CD4-positive, alpha-beta T cell treated with Interleukin-15 for 4 hours (primary cell): ENCODE measurements around the gene CORT.
"Not testable (repeated sequence)": the region's sequence is repeated elsewhere in the genome, so short reads cannot be mapped to it uniquely, and the experiment has no call there.

Experiments used
- DNase-seq: peaks from one replicate; pipeline ENCODE4 v3.0.0-alpha.2; 2020; ENCODE audit warnings: low spot score

The CORT gene, protein sequence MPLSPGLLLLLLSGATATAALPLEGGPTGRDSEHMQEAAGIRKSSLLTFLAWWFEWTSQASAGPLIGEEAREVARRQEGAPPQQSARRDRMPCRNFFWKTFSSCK

DNA sequence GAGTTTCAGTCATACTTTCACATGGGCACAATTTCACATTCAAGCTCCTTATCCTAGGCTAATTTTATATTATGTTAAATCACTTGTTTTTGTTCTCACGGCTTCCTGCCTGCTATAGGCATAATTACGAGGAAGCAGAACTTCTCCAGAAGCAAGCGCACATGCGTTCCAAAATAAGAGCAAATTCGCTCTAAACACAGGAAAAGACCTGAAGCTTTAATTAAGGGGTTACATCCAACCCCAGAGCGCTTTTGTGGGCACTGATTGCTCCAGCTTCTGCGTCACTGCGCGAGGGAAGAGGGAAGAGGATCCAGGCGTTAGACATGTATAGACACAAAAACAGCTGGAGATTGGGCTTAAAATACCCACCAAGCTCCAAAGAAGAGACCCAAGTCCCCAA is at the start of gene CORT:
Gene CORT, plus strand, starts transcription at position 281 of the 400 bp plus-strand sequence. CDS start 193 bp downstream, outside the sequence.
- no peak for DNase-seq

DNA sequence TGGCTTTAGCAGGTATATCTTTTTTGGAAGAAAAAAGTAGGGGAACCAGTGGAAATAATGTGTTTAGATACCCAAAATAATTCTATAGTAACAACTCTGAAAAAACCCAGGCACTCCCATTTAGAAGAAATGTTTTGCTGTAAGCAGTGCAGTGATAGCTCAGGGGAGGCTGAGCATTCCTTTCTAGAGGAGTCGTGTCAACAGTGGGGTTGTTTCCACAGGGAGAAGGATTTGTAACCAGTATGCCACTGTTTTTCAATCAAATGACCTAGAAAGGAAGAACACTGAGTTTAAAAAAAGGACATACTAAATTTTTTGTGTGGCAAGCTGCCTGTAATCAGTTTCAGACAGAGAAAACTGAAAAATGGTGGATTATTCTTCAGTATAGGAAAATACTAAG is 48.5 kb upstream of the CORT start:
- no peak for DNase-seq

DNA sequence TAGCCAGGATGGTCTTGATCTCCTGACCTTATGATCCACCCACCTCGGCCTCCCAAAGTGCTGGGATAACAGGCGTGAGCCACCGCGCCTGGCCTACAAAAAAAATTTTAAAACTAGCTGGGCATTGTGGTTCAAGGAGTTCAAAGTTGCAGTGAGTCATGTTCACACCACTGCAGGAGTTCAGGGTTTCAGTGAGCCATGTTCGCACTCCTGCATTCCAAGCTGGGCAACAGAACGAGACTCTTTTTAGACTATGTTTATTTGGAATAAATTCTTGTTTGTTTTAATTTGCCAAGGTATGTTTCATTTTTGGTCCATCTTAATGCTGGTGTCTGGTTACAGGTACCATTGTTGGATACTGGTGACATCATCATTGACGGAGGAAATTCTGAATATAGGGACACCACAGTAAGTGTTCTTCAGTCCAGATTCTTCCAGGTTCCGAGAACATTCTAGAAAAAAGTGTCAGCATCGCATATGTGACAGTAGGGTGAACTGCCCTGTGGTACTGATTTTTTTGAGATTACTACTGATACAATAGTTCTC is 47.0 kb upstream of the CORT start:
- DNase-seq, result no peak

DNA sequence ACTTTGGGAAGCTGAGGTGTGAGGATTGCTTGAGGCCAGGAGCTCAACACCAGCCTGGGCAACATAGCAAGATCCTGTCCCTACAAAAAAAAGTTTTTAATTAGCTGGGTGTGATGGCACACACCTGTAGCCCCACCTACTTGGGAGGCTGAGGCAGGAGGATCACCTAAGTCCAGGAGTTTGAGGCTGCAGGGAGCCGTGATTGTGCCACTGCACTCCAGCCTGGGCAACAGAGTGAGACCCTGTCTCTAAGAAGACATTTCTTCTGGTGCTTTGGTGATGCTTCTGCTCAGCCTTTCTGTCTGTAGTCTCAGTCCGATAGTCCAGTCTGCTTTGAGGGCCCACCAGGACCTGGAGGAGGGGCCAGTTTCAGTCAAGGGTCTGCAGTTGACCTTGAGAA is 42.6 kb upstream of the CORT start:
- no peak for DNase-seq

DNA sequence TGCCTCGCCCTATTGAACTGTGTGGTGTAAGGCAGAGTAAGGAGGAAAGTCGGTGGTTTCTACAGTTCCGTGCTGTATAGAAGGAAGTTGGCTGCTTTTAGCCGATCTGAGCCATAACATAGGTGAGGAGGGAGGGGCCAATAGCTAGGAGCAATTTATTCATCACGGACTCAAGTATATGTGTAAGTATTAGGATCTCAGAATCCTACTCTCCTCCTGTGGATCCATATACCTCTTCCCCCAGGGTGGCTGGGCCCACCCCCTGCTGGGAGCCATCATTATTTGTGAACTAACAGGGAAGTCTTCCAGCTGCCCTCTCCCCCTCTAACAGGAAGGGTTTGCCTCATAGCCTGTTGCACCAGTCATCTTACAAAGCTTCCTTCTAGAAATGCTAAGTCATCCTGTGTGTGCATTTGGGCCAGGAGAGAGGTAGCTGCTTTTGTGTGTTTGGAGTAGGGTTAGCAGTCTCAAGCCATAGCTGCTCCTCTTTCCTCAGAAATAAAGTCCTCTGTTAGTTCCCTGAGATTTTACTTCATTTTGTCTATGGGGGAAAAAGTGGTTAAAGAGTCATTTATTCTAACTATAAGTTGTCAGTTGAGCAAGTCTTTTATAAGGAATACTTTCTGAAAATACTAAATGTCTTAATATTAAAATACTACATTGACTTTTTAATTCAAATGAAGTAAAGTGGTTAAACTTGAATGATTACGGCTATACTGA is 34.5 kb upstream of the CORT start:
- no peak for DNase-seq

DNA sequence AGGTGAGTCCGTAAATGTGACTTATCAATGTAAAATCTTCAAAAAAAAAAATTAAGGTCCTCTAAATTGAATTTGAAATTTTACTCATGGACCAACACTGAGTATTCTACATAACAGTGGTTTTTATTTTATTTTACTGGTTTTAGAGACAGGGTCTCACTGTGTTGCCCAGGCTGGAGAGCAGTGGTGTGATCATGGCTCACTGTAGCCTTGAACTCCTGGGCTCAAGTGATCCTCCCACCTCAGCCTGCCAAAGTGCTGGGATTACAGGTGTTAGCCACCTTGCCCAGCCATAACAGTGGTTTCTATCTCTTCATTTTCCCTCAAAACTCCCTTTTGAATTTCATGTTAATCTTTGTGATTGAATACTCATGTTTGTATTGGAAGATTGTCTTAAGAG is 33.9 kb upstream of the CORT start:
- not testable (repeated sequence) for DNase-seq

DNA sequence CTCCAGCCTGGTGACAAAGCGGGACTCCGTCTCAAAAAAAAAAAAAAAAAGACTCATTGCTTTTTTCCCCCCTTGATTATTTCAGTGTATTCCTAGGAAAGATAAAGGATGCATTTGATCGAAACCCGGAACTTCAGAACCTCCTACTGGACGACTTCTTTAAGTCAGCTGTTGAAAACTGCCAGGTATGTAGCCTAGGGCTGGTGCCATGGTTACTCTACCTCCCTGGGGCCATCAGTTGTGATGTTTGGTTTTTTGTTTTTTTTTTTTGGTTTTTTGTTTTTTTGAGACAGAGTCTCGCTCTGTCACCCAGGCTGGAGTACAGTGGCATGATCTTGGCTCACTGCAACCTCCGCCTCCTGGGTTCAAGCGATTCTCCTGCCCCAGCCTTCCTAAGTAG is 31.1 kb upstream of the CORT start:
- DNase-seq, result not testable (repeated sequence)

DNA sequence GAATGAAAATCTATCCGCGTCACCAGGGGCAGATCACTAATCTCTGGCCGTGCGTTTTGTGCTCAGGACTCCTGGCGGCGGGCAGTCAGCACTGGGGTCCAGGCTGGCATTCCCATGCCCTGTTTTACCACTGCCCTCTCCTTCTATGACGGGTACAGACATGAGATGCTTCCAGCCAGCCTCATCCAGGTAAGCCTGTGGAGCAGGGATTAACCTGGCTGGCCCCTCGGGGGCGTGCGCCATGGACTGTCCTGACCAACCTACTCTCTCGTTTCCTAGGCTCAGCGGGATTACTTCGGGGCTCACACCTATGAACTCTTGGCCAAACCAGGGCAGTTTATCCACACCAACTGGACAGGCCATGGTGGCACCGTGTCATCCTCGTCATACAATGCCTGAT is 30.5 kb upstream of the CORT start:
- DNase-seq, result no peak

DNA sequence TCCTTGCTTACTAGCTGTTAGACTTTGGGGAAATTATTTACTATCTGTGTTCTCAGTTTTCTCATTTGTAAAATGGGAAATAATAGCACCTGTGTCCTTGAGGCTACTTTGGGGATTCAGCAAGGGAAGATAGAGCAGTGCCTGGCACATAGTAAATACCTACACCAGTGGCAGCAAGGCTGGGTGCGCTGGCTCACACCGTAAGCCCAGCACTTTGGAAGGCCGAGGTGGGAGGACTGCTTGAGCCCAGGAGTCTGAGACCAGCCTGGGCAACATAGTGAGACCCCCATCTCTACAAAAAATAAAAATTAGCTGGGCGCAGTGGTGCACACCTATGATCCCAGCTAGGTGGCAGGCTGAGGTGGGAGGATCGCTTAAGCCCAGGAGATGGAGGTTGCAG is 28.2 kb upstream of the CORT start:
- DNase-seq, result no peak

DNA sequence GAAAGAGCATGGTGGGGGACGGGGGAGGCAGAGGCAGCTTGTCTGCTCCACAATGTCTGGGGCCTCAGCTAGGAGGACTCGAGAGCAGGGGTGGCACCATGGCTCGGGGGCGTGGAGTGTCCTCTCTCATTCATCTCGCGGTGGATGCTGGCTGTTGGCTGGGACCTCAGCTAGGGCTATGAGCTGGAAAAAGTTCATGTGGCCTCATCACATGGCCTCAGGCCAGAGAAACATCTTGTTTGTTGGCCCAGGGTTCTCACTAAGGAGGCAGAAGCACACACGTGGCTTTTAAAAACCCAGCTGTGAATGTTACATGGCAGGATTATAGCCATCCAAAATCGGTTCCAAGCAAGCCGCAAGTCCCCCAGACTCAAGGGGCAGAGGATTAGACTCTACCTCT is 25.8 kb upstream of the CORT start:
- DNase-seq, result no peak

DNA sequence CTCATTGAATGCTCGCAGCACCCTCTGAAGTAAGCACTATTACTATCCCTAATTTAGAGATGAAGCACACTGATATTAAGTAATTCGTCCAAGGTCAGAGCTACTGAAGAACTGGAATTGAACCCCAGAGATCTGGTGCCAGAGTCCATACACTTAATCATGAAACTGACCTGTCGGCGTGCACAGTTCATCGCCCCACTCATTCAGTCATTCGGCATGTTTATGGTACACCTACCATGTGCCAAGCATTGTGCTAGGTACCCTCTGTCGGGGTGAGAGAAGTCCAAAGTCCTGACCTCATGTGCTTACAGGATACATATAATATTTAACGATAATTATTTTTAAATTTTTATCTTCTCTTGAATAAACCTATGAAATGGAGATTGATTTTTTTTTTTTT is 25.2 kb upstream of the CORT start:
- no peak for DNase-seq

DNA sequence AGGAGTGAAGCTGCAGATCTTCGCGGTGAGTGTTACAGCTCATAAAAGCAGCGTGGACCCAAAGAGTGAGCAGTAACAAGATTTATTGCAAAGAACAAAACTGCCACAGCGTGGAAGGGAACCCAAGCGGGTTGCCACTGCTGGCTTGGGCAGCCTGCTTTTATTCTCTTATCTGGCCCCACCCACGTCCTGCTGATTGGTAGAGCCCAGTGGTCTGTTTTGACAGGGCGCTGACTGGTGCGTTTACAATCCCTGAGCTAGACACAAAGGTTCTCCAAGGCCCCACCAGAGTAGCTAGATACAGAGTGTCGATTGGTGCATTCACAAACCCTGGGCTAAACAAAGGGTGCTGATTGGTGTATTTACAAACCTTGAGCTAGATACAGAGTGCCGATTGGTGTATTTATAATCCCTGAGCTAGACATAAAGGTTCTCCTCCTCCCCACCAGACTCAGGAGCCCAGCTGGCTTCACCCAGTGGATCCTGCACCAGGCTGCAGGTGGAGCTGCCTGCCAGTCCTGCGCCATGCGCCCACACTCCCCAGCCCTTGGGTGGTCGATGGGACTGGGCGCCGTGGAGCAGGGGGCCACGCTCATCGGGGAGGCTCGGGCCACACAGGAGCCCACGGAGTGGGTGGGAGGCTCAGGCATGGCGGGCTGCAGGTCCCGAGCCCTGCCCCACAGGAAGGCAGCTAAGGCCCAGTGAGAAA is 23.9 kb upstream of the CORT start:
- not testable (repeated sequence) for DNase-seq

DNA sequence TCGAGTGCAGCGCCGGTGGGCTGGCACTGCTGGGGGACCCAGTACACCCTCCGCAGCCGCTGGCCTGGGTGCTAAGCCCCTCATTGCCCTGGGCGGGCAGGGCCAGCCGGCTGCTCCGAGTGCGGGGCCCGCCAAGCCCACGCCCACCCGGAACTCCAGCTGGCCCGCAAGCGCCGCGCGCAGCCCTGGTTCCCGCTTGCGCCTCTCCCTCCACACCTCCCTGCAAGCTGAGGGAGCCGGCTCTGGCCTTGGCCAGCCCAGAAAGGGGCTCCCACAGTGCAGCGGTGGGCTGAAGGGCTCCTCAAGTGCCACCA is 23.3 kb upstream of the CORT start:
- DNase-seq, result not testable (repeated sequence)

DNA sequence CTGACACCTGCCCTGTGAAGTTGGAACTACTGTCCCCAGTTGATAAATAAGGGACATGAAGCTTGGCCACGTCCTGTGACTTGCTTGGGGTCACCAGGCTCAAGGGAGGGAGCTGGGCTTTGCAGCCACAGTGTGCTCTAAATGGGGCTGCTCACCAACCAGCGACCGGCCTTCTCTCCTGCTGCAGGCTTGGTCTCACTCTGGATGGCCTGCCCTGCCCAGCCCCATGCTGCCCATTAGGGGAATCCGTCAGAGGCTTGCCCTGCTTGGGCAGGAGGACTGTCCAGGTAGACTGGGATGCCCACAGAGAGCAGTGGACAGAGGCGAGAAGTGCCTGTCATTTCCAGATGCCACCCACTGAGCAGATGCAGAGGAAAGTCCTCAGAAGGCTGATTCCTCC is 20.8 kb upstream of the CORT start:
- no peak for DNase-seq

DNA sequence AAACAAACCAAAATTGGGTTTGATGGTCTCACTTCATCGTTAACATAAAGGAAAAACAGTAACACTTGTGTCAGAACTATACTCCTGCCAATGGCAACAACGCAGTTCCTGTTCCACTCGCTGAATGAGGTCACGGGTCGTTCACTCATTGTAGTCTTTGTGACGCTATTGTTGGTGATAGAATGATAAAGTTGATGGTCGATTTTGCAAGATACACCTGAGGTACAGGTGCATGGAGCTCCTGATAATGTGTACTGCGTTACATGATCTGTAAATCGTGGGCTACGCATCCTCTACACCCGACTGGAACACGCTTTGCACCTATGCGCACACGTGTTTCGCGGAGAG is 20.0 kb upstream of the CORT start:
- DNase-seq, result peak; percentile 12

DNA sequence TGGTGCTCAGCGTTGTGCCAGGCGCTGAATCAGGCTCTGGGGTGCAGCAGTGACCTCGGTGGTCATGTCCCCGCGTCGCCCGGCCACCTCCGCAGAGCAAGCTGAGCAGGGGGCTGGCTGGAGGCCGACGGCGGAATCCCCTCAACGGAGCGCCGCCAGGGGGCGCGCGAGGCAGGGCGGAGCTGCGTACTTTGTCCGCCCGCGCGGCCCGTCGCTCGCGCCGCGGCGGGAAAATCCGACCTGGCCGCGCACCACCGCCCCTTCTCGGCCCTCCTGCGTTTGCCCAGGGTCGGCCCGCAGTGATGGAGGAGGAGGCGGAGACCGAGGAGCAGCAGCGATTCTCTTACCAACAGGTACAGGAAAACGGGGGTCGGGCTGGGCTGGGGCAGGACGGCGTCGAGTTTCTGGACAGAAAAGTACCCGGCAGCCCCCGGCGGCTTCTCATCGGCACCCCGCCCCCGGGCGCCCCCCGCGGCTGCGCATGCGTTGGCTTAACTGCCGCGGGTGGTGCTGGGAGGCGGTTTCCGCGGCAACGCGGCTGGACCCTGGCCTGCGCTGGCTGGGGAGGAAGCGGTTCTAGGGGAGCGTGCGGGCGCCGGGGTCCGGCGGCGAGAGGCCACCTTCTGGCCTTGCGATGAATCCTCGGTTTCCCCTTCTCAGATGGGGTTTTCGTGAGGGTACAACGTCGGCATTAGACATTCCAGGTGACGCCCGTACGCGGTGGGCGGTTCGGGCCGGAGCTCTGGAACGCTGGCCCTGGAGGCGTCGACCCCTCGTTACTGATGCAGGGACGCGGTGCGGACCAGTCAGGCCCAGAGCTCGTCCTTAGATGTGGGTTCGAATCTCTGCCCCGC is 19.4 kb upstream of the CORT start, which contains the start of gene CENPS:
Gene CENPS, plus strand, starts transcription at position 218 of the 854 bp plus-strand sequence. Its CDS starts 85 bp downstream, at position 303.
- peak; percentile 92 for DNase-seq

DNA sequence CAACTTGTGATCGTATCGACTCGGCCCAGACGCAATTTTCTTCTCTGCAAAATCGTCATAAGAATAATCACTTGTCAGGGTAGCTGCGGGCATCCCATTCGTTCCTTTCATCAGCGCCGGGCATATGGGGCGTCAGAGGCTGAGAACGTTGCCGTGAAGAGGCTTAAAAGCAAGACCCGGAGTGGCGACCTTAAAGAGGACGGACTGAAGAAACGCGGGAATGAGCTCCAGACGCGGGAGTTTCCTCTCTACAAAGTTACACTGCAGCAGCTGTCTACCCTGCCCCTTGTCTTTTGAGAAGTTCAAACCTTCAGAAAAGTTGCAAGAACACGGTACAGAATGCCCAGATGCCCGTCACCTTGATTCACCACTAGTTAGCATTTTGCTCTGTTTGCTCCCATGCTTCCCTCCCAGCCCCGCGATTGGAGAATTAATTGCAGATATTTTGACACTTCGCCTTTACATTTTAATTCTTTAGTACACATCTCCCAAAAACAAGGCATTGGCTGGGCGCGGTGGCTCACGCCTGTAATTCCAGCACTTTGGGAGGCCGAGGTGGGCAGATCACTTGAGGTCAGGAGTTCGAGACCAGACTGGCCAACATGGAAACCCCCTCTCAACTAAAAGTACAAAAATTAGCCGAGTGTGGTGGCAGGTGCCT is 18.6 kb upstream of the CORT start:
- DNase-seq, result peak; percentile 4

DNA sequence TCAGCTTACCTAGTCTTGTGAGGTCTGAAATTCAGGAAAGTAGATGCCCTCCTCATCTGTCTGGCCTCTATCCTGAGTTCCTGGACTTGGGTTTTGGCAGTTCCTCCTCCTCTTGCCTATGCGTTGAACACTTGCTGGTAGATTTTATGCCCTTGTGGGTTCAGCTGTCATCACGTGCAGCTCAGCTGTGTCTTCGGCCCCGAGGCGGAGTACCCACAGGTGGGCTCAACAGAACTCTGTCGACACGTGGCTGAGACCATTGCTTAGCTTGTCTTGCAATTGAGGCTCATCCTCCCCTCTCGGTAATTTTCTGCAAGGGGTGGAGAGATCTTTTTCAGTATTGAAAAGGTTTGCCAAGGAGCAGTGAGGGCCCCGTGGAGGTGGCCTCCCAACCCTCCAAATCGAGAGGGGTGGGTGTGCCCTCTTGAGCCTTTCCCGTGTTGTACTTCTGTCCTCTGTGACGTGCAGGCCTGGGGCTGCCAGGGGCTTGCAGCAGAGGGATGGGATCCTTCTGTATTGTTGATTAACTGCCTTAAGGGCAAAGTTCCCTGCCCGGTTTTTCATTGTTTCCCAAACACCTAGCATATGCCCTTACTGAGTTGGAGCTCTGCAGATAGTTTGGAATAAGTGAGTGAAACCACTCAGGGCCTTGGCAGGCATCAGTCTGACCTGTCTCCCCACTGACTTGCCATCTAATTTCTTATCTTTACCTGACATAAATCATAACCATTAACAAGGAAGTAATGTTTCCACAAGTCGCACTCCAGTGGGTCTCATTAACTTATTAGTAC is 16.7 kb upstream of the CORT start:
- DNase-seq, result no peak

DNA sequence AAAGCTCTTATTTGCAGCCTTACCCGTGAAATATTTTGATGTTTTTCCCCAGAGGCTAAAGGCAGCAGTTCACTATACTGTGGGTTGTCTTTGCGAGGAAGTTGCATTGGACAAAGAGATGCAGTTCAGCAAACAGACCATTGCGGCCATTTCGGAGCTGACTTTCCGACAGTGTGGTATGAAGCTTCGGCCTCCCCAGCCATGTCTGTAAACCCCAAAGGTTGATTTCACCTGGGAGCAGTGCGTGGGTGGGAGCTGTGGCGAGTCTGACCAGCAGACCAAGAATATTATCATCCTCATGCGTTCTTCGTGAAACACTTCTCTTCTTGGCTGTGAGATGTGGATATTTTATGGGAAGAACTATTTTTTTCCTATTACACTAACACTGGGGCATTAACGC is 16.0 kb upstream of the CORT start:
- no peak for DNase-seq

DNA sequence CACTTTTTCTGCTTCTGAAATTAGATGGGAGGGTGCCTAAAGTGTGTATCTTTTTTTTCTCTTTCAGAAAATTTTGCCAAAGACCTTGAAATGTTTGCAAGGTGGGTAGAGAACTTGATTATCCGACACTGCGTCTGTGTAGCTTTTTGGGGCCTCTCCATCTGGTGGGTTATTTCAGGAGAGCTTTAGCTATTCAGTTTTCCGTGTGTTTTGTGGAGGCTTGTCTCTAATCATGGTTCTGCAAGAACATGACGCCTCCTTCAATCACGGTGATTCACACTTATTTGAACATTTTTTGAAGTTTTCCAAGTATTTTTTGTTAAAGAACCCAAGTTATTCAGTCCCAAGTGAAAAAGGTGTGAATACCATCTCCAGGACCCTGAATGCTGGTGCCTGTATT is 15.2 kb upstream of the CORT start:
- no peak for DNase-seq

DNA sequence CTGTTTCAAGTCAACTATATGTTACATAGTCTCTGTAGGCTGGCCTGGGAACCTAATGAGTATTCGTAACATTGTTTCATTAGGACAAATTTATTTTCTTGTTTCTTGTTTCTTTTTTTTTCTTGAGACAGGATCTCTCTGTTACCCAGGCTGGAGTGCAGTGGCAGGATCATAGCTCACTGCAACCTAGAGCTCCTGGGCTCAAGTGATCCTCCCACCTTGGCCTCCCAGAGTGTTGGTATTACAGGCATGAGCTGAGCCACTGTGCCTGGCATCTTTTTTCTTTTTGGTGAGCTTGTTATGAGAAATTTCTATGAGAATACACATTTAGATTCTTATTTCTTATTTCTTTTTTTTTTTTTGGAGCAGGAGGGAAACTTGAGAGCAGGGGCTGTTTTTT is 12.8 kb upstream of the CORT start:
- DNase-seq, result no peak
